Heart left ventricle (tissue), 16 donors: ENCODE measurements around the gene PPP1R9B. TPM values are rescaled to one million over a fixed set of nuclear protein-coding genes. Genes with fewer than 3 reads are reported as not detected.
A peak's percentile ranks its signal among the peaks of the same experiment; 100 is the strongest.

Experiments
- ATAC-seq, 4 donors: fragments of 200-7000 bp; cut with Tn5 transposase; one replicate each; pipeline ENCODE4 v1.9.1; 2020 to 2022; ENCODE audit warnings: moderate library complexity in 4 of 4, mild to moderate bottlenecking in 3 of 4, moderate number of reproducible peaks in 1 of 4
- DNase-seq, 5 donors: peaks; one replicate each; pipeline ENCODE4 v3.0.0-alpha.2; 2020
- H3K27ac ChIP-seq, 12 donors: fragments of 200-600 bp; sonication (generic) in 4 of 12; one replicate each; pipeline versions ENCODE4 v1.5.0 to v1.8.0; 2016 to 2022; ENCODE audit warnings: mild to moderate bottlenecking in 2 of 12
- H3K27me3 ChIP-seq, 9 donors: fragments of 200-600 bp; sonication (generic) in 2 of 9; one replicate each; pipeline versions ENCODE4 v1.5.1 to v1.8.0; 2016 to 2022; ENCODE audit warnings: mild to moderate bottlenecking in 3 of 9
- H3K36me3 ChIP-seq, 9 donors: fragments of 200-600 bp; sonication (generic) in 2 of 9; one replicate each; pipeline versions ENCODE4 v1.5.0 to v1.8.0; 2018 to 2022; ENCODE audit warnings: mild to moderate bottlenecking in 2 of 9
- H3K4me1 ChIP-seq, 12 donors: fragments of 200-600 bp; sonication (generic) in 4 of 12; one replicate each; pipeline versions ENCODE4 v1.5.0 to v1.8.0; 2016 to 2022; ENCODE audit warnings: mild to moderate bottlenecking in 3 of 12
- H3K4me3 ChIP-seq, 12 donors: fragments of 200-600 bp; sonication (generic) in 4 of 12; one replicate each; pipeline versions ENCODE4 v1.5.0 to v1.8.0; 2017 to 2022; ENCODE audit warnings: mild to moderate bottlenecking in 9 of 12, moderate library complexity in 4 of 12
- H3K9me3 ChIP-seq, 12 donors: fragments of 200-600 bp; sonication (generic) in 4 of 12; one replicate each; pipeline versions ENCODE4 v1.5.0 to v1.8.0; 2016 to 2022; ENCODE audit warnings: mild to moderate bottlenecking in 1 of 12
- POLR2A ChIP-seq, 2 donors: fragments of 450-650 bp; IDR thresholded peaks; one replicate each; pipeline ENCODE4 v1.6.1; 2017; ENCODE audit warnings: antibody characterized with exemption in 2 of 2, mild to moderate bottlenecking in 2 of 2, moderate library complexity in 2 of 2
- WGBS, 4 donors: extraction: QIAGEN DNeasy Blood & Tissue Kit in 2 of 4; methylation state at CpG; one replicate each; pipeline versions ENCODE4 v1.1.5 to v1.1.7; 2013 to 2018; 5-methylcytosine and 5-hydroxymethylcytosine counted together
- intact Hi-C, 10 donors: fragments of 100-400 bp; cut with DNase I; formaldehyde crosslinking; loops; one replicate each; pipeline versions ENCODE4 v1.11.1 to v1.14.2; 2022
- polyA plus RNA-seq, 2 donors: library from polyadenylated mRNA; stranded (reverse); fragments of 200-250 nt; gene quantifications; one replicate each; pipeline ENCODE4 v1.2.3, GENCODE V29; 2013
- total RNA-seq, 9 donors: library from RNA; depleted of rRNA in 2 of 9; stranded (reverse); fragments of >200 nt in 2 of 9; fragmentation: NEBNext Ultra II Directional in 3 of 9; extraction: Animal tissue kit (Norgen Biotek cat#: 25700) in 3 of 9; gene quantifications; one replicate each; pipeline versions ENCODE4 v1.1.0 to v1.2.4, GENCODE V29; 2016 to 2023
- TF ChIP-seq, protein P1 (sequence below), 12 donors: fragments of 200-600 bp; sonication (generic) in 4 of 12; IDR thresholded peaks; one replicate each; pipeline versions ENCODE4 v1.5.0 to v1.8.0; 2018 to 2022; ENCODE audit warnings: antibody characterized with exemption in 12 of 12, mild to moderate bottlenecking in 5 of 12
- donor health status: ischemic (EF 13 %, LVEDD 7.1; RV severe dilation, severe dysfunction).
- donor health status: healthy with polysubstance abuse.
- donor health status: DM: no; HTN: yes; CAD: no.
- donor health status: DM: no; HTN: no; CAD: no.
- donor health status: ischemic (EF 25% LVEDD 6.9; RV normal size, moderate dysfunction).
- donor health status: ischemic (EF 25% LVEDD 5.7; RV mildly dilated, moderate dysfunction).
- donor health status: healthy.
- donor health status: DM: yes; HTN: yes; CAD: no.
- donor health status: ischemic (EF 35%, LVEDD 5.7; RV mildly dilated, moderate dysfunction).
- donor health status: nonischemic (EF 11% LVEDD 7.7; RV severe dilation, severe dysfunction).
- donor health status: DM: yes; HTN: yes; CAD: no.
- donor health status: PGD.
- donor health status: ischemic (EF 29% LVEDD 5.4; RV normal size, mild dysfunction).
- donor health status: nonischemic (EF 23%, LVEDD 6.1; RV moderate dilation, normal function).

Gene PPP1R9B
- total and polyA plus RNA-seq, 11 donors, result 17.0 to 55.9 (median 31.3) TPM

DNA sequence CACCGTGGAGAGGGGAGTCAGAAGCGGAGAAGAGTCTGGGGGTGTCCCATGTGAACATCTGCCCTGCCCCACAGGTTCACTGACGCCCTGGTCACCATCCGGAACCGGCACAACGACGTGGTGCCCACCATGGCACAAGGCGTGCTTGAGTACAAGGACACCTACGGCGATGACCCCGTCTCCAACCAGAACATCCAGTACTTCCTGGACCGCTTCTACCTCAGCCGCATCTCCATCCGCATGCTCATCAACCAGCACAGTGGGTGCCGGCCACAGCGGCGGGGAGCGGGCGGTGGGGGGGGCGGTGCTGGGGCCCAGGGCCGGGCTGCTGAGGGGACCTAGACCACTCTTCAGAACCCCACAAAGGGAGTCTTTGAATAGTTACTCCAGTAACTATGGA is 44.7 kb downstream of the PPP1R9B start:
- TF ChIP-seq, protein P1, sequence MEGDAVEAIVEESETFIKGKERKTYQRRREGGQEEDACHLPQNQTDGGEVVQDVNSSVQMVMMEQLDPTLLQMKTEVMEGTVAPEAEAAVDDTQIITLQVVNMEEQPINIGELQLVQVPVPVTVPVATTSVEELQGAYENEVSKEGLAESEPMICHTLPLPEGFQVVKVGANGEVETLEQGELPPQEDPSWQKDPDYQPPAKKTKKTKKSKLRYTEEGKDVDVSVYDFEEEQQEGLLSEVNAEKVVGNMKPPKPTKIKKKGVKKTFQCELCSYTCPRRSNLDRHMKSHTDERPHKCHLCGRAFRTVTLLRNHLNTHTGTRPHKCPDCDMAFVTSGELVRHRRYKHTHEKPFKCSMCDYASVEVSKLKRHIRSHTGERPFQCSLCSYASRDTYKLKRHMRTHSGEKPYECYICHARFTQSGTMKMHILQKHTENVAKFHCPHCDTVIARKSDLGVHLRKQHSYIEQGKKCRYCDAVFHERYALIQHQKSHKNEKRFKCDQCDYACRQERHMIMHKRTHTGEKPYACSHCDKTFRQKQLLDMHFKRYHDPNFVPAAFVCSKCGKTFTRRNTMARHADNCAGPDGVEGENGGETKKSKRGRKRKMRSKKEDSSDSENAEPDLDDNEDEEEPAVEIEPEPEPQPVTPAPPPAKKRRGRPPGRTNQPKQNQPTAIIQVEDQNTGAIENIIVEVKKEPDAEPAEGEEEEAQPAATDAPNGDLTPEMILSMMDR (IDR thresholded peaks at IDR 0.05), result no peak
- no peak for TF ChIP-seq POLR2A (IDR thresholded peaks at IDR 0.05)
- peak in 1 of 5 donors; percentile 37 for DNase-seq
- Histone ChIP-seq H3K27ac (no peak overlapping the region), H3K36me3 (peaks cover 0 to 78% (median 56%) of the 10 kb centered on the region in 9 donors), H3K4me1 (peaks cover 0 to 44% (median 18%) of the 10 kb centered on the region in 12 donors), H3K27me3 (no peaks in the 10 kb centered on the region), H3K9me3 (no peaks in the 10 kb centered on the region), H3K4me3 (no peak overlapping the region)
- no peak for ATAC-seq
- WGBS, 4 donors, result 87 to 95% (median 92%) methylated on average over 21 of the region's 21 CpGs
- intact Hi-C loops, result loop anchor here in 1 of 10 donors (10.0 kb wide), 1 partner anchor 259 kb away; no protein-coding TSS in a partner anchor

DNA sequence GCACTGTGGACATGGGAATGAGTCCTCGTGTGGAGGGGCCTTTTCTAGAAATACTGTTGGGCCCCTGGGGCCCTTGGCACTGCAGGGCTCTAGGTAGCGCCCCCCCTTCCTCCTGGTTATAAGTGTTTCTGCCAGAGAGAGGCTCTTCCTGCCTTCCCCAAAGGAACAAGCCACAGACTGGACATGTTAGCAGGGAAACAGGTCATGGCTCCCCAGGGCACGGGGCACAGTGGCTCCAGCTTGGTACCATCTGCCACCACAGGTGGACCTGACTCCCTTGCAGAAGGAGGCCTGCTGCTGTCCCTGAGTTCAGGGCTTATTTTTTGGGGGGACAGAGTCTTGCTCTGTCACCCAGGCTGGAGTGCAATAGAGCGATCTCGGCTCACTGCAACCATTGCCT is 46.5 kb downstream of the PPP1R9B start:
- no peaks in the 10 kb centered on the region for H3K27me3 ChIP-seq
- TF ChIP-seq POLR2A (IDR thresholded peaks at IDR 0.05), result no peak
- TF ChIP-seq, protein P1 (IDR thresholded peaks at IDR 0.05), result no peak
- no peak for DNase-seq
- no peak for ATAC-seq
- H3K27ac ChIP-seq, result peak overlapping the region in 6 of 12 donors; percentile 43 to 97 (median 92)
- H3K4me3 ChIP-seq, result no peak overlapping the region
- no peaks in the 10 kb centered on the region for H3K9me3 ChIP-seq
- intact Hi-C loops, result loop anchor here in 2 of 10 donors (5.0 to 10.0 kb wide), 2 partner anchors 73 to 261 kb away; no protein-coding TSS in a partner anchor
- H3K4me1 ChIP-seq, result peaks cover 0 to 51% (median 22%) of the 10 kb centered on the region in 12 donors
- WGBS, 4 donors, result 88 to 90% (median 89%) methylated on average over 5 of the region's 5 CpGs
- peaks cover 0 to 78% (median 49%) of the 10 kb centered on the region in 9 donors for H3K36me3 ChIP-seq

DNA sequence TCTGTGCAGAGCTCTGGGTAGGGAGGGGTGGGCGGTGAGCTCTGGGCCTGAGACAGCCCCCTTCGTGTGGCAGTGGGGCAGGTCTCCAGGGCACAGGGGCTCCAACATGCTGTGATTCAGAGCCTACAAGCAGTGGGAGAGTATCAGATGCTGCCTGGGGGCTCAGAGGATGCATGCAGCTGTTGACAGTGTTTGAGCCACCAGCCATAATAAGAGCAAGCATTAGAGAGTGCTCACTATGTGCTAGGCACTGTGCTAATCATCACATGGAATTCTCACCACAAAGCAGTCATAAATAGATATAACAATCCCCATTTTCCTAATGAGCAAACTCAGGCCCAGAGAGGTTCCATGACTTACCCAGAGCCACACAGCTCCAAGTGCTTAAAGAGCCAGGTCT is 47.2 kb downstream of the PPP1R9B start:
- Histone ChIP-seq H3K36me3 (peaks cover 0 to 78% (median 53%) of the 10 kb centered on the region in 9 donors), H3K4me1 (peaks cover 0 to 57% (median 25%) of the 10 kb centered on the region in 12 donors), H3K27ac (peak overlapping the region; percentile 75 to 97 (median 90)), H3K4me3 (no peak overlapping the region), H3K9me3 (no peaks in the 10 kb centered on the region), H3K27me3 (no peaks in the 10 kb centered on the region)
- no peak for DNase-seq
- 67 to 76% (median 71%) methylated on average over 2 of the region's 2 CpGs for WGBS, 4 donors
- ATAC-seq, result no peak
- no peak for TF ChIP-seq POLR2A (IDR thresholded peaks at IDR 0.05)
- TF ChIP-seq, protein P1 (IDR thresholded peaks at IDR 0.05), result no peak
- intact Hi-C loops, result loop anchor here in 2 of 10 donors (5.0 to 10.0 kb wide), 2 partner anchors 74 to 262 kb away; no protein-coding TSS in a partner anchor

DNA sequence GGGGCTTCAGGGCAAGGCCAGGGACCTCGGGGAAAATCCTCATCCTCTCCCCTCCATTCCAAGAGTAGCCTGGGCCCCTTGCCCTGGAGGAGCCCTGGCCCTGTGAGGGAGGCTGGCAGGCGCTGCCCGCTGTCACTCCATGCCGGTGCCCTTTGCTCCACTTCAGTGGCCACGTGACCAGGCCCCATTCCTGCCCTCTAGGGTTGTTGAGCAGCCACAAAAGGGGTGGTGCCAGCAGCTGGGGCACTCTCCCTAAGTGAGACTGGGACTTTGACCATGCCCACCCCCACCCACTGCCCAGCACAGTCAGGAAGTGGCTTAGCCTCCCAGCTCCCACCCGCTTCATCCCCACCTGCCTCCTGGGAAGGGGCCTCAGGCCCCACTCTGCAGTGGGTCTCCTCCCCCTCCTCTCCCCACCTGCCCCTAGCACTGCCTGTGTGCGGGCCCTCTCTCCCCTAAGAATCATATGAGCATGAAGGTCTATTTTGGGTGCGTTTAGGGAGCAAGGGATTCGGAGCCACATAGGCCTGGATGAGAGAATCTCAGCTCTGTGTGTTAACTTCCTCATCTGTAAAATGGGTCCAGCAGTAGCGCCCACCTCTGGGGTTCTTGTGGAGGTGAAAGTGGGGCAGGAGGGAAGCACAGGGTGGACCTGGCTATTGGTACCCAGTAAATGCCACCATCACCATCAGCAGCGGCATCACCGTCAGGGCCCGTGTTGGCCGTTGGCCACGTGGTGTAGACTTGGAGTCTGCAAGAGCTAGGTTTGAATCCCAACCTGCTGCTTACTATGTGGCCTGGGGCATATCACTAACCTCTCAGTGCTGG is 48.1 kb downstream of the PPP1R9B start:
- ATAC-seq (peak; percentile 86 to 93 (median 90)), DNase-seq (peak; percentile 83 to 93 (median 87))
- TF ChIP-seq, protein P1 (IDR thresholded peaks at IDR 0.05), result no peak
- no peak for TF ChIP-seq POLR2A (IDR thresholded peaks at IDR 0.05)
- Histone ChIP-seq H3K4me1 (peaks cover 0 to 65% (median 29%) of the 10 kb centered on the region in 12 donors), H3K9me3 (no peaks in the 10 kb centered on the region), H3K4me3 (peak overlapping the region in 4 of 12 donors; percentile 1 to 37 (median 10)), H3K36me3 (peaks cover 0 to 78% (median 53%) of the 10 kb centered on the region in 9 donors), H3K27me3 (no peaks in the 10 kb centered on the region), H3K27ac (peak overlapping the region; percentile 75 to 97 (median 90))
- intact Hi-C loops, result loop anchor here in 2 of 10 donors (5.0 to 10.0 kb wide), 2 partner anchors 75 to 262 kb away; no protein-coding TSS in a partner anchor
- WGBS, 4 donors, result 50 to 59% (median 52%) methylated on average over 10 to 15 of the region's 15 CpGs
